Stimulated activated naive CD8-positive, alpha-beta T cell treated with anti-CD3 and anti-CD28 coated beads, Interleukin-15, Interleukin-2, amounts not matched to agents 100 ng/mL and 50 ng/mL, for 24 hours (primary cell): Measurements from ENCODE around the gene CCNJL.
"Not testable (repeated sequence)": the region's sequence is repeated elsewhere in the genome, so short reads cannot be mapped to it uniquely, and the experiment has no call there.

Source experiments
- H3K27ac Mint-ChIP-seq: one replicate; pipeline ENCODE4 v1.8.0; 2021; ENCODE audit warnings: mild to moderate bottlenecking, mixed read lengths
- H3K27me3 Mint-ChIP-seq: one replicate; pipeline ENCODE4 v1.8.0; 2021; ENCODE audit warnings: mixed read lengths
- H3K36me3 Mint-ChIP-seq: one replicate; pipeline ENCODE4 v1.8.0; 2021; ENCODE audit warnings: low read depth, mixed read lengths
- H3K4me1 Mint-ChIP-seq: one replicate; pipeline ENCODE4 v1.8.0; 2021; ENCODE audit warnings: low read depth, mixed read lengths
- H3K4me3 Mint-ChIP-seq: one replicate; pipeline ENCODE4 v1.8.0; 2021; ENCODE audit warnings: mild to moderate bottlenecking, mixed read lengths
- H3K9me3 Mint-ChIP-seq: one replicate; pipeline ENCODE4 v1.8.0; 2021; ENCODE audit warnings: mixed read lengths

CCNJL gene

GRCh38 chr5:160250826-160251225 lies 61.5 kb downstream of the CCNJL start:
- H3K27me3 Mint-ChIP-seq: no peaks in the 10 kb centered on the region
- H3K9me3 Mint-ChIP-seq: no peaks in the 10 kb centered on the region
- no peak overlapping the region for H3K27ac Mint-ChIP-seq
- H3K36me3 Mint-ChIP-seq: no peaks in the 10 kb centered on the region
- H3K4me1 Mint-ChIP-seq: no peaks in the 10 kb centered on the region
- no peak overlapping the region for H3K4me3 Mint-ChIP-seq

- Mint-ChIP-seq H3K4me1 (no peaks in the 10 kb centered on the region), H3K4me3 (no peak overlapping the region), H3K9me3 (no peaks in the 10 kb centered on the region), H3K27ac (no peak overlapping the region), H3K27me3 (no peaks in the 10 kb centered on the region), H3K36me3 (no peaks in the 10 kb centered on the region)
These were observed 62.1 kb downstream of the CCNJL start for GRCh38 chr5:160250226-160250625.

GRCh38 chr5:160249570-160249969 lies 62.8 kb downstream of the CCNJL start:
- H3K27me3 Mint-ChIP-seq, H3K9me3 Mint-ChIP-seq: not testable (repeated sequence)

GRCh38 chr5:160245506-160246086 lies 66.8 kb downstream of the CCNJL start:
- no peak overlapping the region for H3K27ac Mint-ChIP-seq
- no peaks in the 10 kb centered on the region for H3K36me3 Mint-ChIP-seq
- H3K4me3 Mint-ChIP-seq: no peak overlapping the region
- no peaks in the 10 kb centered on the region for H3K9me3 Mint-ChIP-seq
- H3K4me1 Mint-ChIP-seq: no peaks in the 10 kb centered on the region
- no peaks in the 10 kb centered on the region for H3K27me3 Mint-ChIP-seq

More at GRCh38 chr5:160249570-160249969, 62.8 kb downstream of the CCNJL start:
- not testable (repeated sequence) for H3K36me3 Mint-ChIP-seq, H3K4me1 Mint-ChIP-seq, H3K4me3 Mint-ChIP-seq, H3K27ac Mint-ChIP-seq

- no peaks in the 10 kb centered on the region for H3K4me1 Mint-ChIP-seq
- H3K4me3 Mint-ChIP-seq: no peak overlapping the region
- H3K36me3 Mint-ChIP-seq: no peaks in the 10 kb centered on the region
- no peaks in the 10 kb centered on the region for H3K9me3 Mint-ChIP-seq
- no peak overlapping the region for H3K27ac Mint-ChIP-seq
- H3K27me3 Mint-ChIP-seq: no peaks in the 10 kb centered on the region
These were observed 70.2 kb downstream of the CCNJL start for GRCh38 chr5:160242145-160242544.

- Mint-ChIP-seq H3K36me3 (no peaks in the 10 kb centered on the region), H3K9me3 (no peaks in the 10 kb centered on the region), H3K27me3 (no peaks in the 10 kb centered on the region), H3K27ac (no peak overlapping the region), H3K4me3 (no peak overlapping the region), H3K4me1 (no peaks in the 10 kb centered on the region)
These were observed 72.0 kb downstream of the CCNJL start for GRCh38 chr5:160240350-160240749.

- H3K36me3 Mint-ChIP-seq: no peaks in the 10 kb centered on the region
- no peaks in the 10 kb centered on the region for H3K4me1 Mint-ChIP-seq
- no peak overlapping the region for H3K27ac Mint-ChIP-seq
- H3K9me3 Mint-ChIP-seq: no peaks in the 10 kb centered on the region
- no peak overlapping the region for H3K4me3 Mint-ChIP-seq
- no peaks in the 10 kb centered on the region for H3K27me3 Mint-ChIP-seq
These were observed 74.7 kb downstream of the CCNJL start for GRCh38 chr5:160237571-160238093.

- no peak overlapping the region for H3K4me3 Mint-ChIP-seq
- H3K4me1 Mint-ChIP-seq: no peaks in the 10 kb centered on the region
- H3K27ac Mint-ChIP-seq: no peak overlapping the region
- H3K27me3 Mint-ChIP-seq: no peaks in the 10 kb centered on the region
- H3K9me3 Mint-ChIP-seq: no peaks in the 10 kb centered on the region
- no peaks in the 10 kb centered on the region for H3K36me3 Mint-ChIP-seq
These were observed 76.6 kb downstream of the CCNJL start for GRCh38 chr5:160235731-160236130.

GRCh38 chr5:160233215-160233614 lies 79.1 kb downstream of the CCNJL start:
- no peaks in the 10 kb centered on the region for H3K4me1 Mint-ChIP-seq

GRCh38 chr5:160231783-160232342 lies 80.5 kb downstream of the CCNJL start:
- Mint-ChIP-seq H3K36me3 (no peaks in the 10 kb centered on the region), H3K27me3 (no peaks in the 10 kb centered on the region), H3K27ac (no peak overlapping the region), H3K4me1 (no peaks in the 10 kb centered on the region), H3K9me3 (no peaks in the 10 kb centered on the region), H3K4me3 (no peak overlapping the region)

More at GRCh38 chr5:160233215-160233614, 79.1 kb downstream of the CCNJL start:
- no peaks in the 10 kb centered on the region for H3K27me3 Mint-ChIP-seq
- no peak overlapping the region for H3K4me3 Mint-ChIP-seq
- H3K27ac Mint-ChIP-seq: no peak overlapping the region
- H3K36me3 Mint-ChIP-seq: no peaks in the 10 kb centered on the region
- no peaks in the 10 kb centered on the region for H3K9me3 Mint-ChIP-seq

- no peaks in the 10 kb centered on the region for H3K9me3 Mint-ChIP-seq
- no peak overlapping the region for H3K27ac Mint-ChIP-seq
- H3K36me3 Mint-ChIP-seq: no peaks in the 10 kb centered on the region
- H3K27me3 Mint-ChIP-seq: no peaks in the 10 kb centered on the region
- no peak overlapping the region for H3K4me3 Mint-ChIP-seq
- no peaks in the 10 kb centered on the region for H3K4me1 Mint-ChIP-seq
These were observed 81.5 kb downstream of the CCNJL start for GRCh38 chr5:160230686-160231527.

GRCh38 chr5:160229190-160229742 lies 83.1 kb downstream of the CCNJL start, which contains the start of gene FABP6:
TSS of gene FABP6 (plus strand) at chr5:160229506. CDS start at chr5:160229558, 52 bp downstream.
- H3K4me3 Mint-ChIP-seq: no peak within 1 kb of the TSS
- no peaks in the 10 kb centered on the region for H3K27me3 Mint-ChIP-seq
- H3K9me3 Mint-ChIP-seq: no peaks in the 10 kb centered on the region
- H3K4me1 Mint-ChIP-seq: no peaks in the 10 kb centered on the region
- no peaks in the 10 kb centered on the region for H3K36me3 Mint-ChIP-seq
- H3K27ac Mint-ChIP-seq: no peak within 1 kb of the TSS

- no peak overlapping the region for H3K4me3 Mint-ChIP-seq
- H3K27me3 Mint-ChIP-seq: no peaks in the 10 kb centered on the region
- H3K27ac Mint-ChIP-seq: no peak overlapping the region
- H3K9me3 Mint-ChIP-seq: no peaks in the 10 kb centered on the region
- no peaks in the 10 kb centered on the region for H3K36me3 Mint-ChIP-seq
- H3K4me1 Mint-ChIP-seq: no peaks in the 10 kb centered on the region
These were observed 85.4 kb downstream of the CCNJL start for GRCh38 chr5:160227012-160227411.

- H3K27me3 Mint-ChIP-seq: peaks cover 4% of the 10 kb centered on the region
- no peak overlapping the region for H3K4me3 Mint-ChIP-seq
- H3K9me3 Mint-ChIP-seq: no peaks in the 10 kb centered on the region
- H3K36me3 Mint-ChIP-seq: no peaks in the 10 kb centered on the region
- H3K4me1 Mint-ChIP-seq: no peaks in the 10 kb centered on the region
- H3K27ac Mint-ChIP-seq: no peak overlapping the region
These were observed 91.3 kb downstream of the CCNJL start for GRCh38 chr5:160221082-160221481.

GRCh38 chr5:160219356-160219755 lies 93.0 kb downstream of the CCNJL start:
- Mint-ChIP-seq H3K4me1 (no peaks in the 10 kb centered on the region), H3K36me3 (no peaks in the 10 kb centered on the region), H3K9me3 (no peaks in the 10 kb centered on the region), H3K27me3 (peaks cover 4% of the 10 kb centered on the region), H3K4me3 (no peak overlapping the region), H3K27ac (no peak overlapping the region)
